HUES6 (cell line): ENCODE measurements around the gene LDLRAD2.

Experiments used
- H3K27ac ChIP-seq: 2 replicates; pipeline ENCODE4 v1.7.0; 2013; ENCODE audit warnings: low read depth, mild to moderate bottlenecking, low read length, inconsistent platforms
- H3K27me3 ChIP-seq: 2 replicates; pipeline ENCODE4 v1.6.1; 2013; ENCODE audit warnings: low read length; ENCODE audit not compliant: control insufficient read depth, insufficient read depth
- H3K36me3 ChIP-seq: 2 replicates; pipeline ENCODE4 v1.6.1; 2013; ENCODE audit warnings: low read length; ENCODE audit not compliant: control insufficient read depth, insufficient read depth
- H3K4me1 ChIP-seq: 2 replicates; pipeline ENCODE4 v1.6.1; 2013; ENCODE audit warnings: low read length; ENCODE audit not compliant: control insufficient read depth, insufficient read depth
- H3K4me3 ChIP-seq: 2 replicates; pipeline ENCODE4 v1.5.1; 2013; ENCODE audit warnings: low read depth, low read length
- H3K9ac ChIP-seq: one replicate; pipeline ENCODE4 v1.6.1; 2013; ENCODE audit warnings: mild to moderate bottlenecking, low read length
- H3K9me3 ChIP-seq: 2 replicates; pipeline ENCODE4 v1.6.1; 2013; ENCODE audit warnings: low read depth, low read length; ENCODE audit not compliant: control insufficient read depth, insufficient read depth

Gene LDLRAD2

DNA sequence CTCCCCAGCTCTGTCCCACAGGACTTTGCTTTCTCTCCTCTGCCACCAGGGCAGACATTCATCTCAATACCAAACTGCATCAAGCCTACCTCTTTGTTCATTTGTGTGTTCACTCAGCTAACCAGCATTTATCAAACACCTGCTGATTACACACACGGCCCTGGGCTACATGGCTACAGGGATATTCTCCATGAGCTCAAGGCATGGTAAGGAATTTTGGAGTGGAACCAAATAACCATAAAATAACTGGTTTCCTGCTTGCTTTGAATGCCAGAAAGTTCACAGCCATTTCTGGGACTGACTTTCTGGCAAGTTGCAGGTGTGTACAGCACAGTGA, 54.6 kb downstream of the LDLRAD2 start:
- peaks cover 60% of the 10 kb centered on the region for H3K36me3 ChIP-seq
- H3K9ac ChIP-seq: no peak overlapping the region
- H3K9me3 ChIP-seq: no peaks in the 10 kb centered on the region
- no peaks in the 10 kb centered on the region for H3K27me3 ChIP-seq
- no peak overlapping the region for H3K27ac ChIP-seq
- no peak overlapping the region for H3K4me3 ChIP-seq
- peaks cover 18% of the 10 kb centered on the region for H3K4me1 ChIP-seq

DNA sequence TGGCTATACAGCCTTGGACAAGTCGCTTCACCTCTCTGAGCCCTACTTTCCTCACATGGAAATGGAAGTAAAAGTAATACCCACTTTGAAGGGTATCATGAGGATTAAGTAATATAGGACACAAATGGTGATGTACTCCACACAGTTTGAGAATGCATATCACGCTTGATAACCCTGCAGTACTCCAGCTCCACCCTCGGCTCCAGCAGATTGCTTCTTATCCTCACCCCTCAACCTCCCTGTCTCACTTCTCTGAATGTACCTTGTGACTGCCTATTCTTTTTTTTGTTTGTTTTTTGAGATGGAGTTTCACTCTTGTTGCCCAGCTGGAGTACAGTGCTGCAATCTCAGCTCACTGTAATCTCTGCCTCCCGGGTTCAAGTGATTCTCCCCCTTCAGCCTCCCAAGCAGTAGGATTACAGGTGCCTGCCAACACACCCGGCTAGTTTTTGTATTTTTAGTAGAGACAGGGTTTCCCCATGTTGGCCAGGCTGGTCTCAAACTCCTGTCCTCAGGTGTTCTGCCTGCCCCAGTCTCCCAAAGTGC, 55.5 kb downstream of the LDLRAD2 start:
- Histone ChIP-seq H3K4me1 (peaks cover 18% of the 10 kb centered on the region), H3K9ac (no peak overlapping the region), H3K9me3 (no peaks in the 10 kb centered on the region), H3K27ac (no peak overlapping the region), H3K27me3 (no peaks in the 10 kb centered on the region), H3K36me3 (peaks cover 62% of the 10 kb centered on the region), H3K4me3 (no peak overlapping the region)

DNA sequence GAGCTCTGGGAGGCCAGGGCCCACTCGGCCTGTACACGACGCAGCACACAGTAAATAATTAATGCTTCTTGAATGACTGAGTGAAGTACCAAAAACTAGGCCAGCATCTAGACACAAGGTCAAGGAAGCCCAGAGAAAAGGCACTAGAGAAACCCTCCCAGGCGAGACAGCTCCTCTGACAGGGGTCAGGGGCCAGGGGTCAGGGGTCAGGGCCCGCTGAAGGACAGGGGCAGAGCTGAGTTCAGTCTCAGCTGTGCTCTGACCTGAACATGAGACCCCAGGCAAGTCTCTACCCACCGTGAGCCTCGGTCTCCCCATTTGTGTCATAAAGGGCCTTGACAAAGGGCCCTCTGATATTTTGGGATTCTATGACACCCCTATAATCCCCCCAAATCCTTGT, 56.4 kb downstream of the LDLRAD2 start:
- Histone ChIP-seq H3K9me3 (no peaks in the 10 kb centered on the region), H3K27me3 (no peaks in the 10 kb centered on the region), H3K4me3 (no peak overlapping the region), H3K27ac (no peak overlapping the region), H3K9ac (no peak overlapping the region), H3K4me1 (peaks cover 18% of the 10 kb centered on the region), H3K36me3 (peaks cover 70% of the 10 kb centered on the region)

DNA sequence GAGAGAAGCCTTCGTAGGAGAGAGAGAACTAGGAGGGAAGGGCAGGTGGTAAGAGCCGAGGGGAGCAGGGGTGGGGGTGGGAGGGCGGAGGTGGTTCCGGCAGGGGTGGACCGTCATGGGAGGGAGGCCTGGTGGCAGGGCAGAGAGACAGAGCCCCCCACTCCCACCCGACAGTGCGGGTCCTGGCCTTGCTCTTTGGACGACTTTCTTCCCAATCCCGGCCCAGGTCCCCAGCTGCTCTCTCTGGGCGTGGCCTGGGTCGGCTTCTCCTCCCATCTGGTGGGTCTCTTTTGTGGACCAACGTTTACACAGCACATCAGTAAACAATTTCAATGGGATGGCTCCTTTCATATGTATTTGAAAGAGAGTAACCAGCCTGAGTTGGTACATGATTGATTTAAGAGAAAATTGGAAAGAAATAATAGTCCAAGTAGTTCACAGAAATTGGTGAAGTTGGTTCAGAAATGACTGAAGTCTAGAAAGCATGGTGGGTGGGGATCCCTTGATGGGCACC, 56.9 kb downstream of the LDLRAD2 start:
- peaks cover 18% of the 10 kb centered on the region for H3K4me1 ChIP-seq
- peaks cover 73% of the 10 kb centered on the region for H3K36me3 ChIP-seq

DNA sequence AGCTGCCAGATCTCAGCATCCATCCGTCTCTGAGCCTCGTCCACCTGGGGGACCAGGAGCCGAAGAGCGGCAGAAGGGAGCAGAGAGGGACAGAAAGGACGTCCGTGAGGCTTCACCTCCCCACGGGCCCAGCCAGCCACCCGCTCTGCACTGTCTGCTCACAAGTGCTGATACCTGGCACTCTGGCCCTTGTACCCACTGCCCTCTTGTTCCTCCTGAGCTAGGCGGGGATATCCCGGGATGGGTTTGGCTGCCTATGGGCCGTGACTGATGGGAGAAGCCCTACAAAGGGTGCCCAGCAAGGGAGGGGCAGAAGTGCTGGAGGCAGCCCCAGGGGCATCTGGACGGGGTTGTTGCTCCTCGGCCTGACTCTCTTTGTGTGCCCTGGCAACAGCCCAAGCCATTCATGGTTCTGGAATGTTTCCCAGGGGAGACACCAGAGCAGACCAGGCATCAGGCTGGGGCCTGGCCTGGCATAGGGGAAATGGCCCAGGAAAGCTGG, 57.6 kb downstream of the LDLRAD2 start:
- H3K9me3 ChIP-seq: no peaks in the 10 kb centered on the region
- peaks cover 73% of the 10 kb centered on the region for H3K36me3 ChIP-seq
- H3K4me1 ChIP-seq: peaks cover 18% of the 10 kb centered on the region
- no peak overlapping the region for H3K4me3 ChIP-seq
- H3K9ac ChIP-seq: no peak overlapping the region
- no peaks in the 10 kb centered on the region for H3K27me3 ChIP-seq
- no peak overlapping the region for H3K27ac ChIP-seq

More for the DNA sequence above, 56.9 kb downstream of the LDLRAD2 start:
- no peak overlapping the region for H3K4me3 ChIP-seq
- no peaks in the 10 kb centered on the region for H3K27me3 ChIP-seq
- H3K27ac ChIP-seq: no peak overlapping the region
- no peak overlapping the region for H3K9ac ChIP-seq
- H3K9me3 ChIP-seq: no peaks in the 10 kb centered on the region

DNA sequence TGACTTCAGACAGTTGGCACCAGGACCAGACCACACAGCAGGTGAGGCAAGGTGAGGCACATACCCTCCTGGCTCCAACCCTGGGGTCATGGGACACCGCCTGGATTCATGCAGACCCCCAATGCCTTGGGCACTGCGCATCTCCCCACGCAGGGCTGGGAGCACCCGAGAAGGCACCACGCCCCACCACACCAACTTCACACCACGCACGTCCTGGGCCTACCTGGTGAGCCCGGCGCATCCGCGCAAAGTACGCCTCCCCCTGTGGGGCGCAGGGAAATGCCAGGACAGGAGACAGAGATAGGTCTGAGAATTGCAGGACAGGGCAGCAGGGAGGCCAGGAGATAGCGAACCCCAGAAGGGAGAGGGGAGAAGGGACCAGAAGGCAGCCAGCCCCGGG, 58.5 kb downstream of the LDLRAD2 start:
- H3K9me3 ChIP-seq: no peaks in the 10 kb centered on the region

DNA sequence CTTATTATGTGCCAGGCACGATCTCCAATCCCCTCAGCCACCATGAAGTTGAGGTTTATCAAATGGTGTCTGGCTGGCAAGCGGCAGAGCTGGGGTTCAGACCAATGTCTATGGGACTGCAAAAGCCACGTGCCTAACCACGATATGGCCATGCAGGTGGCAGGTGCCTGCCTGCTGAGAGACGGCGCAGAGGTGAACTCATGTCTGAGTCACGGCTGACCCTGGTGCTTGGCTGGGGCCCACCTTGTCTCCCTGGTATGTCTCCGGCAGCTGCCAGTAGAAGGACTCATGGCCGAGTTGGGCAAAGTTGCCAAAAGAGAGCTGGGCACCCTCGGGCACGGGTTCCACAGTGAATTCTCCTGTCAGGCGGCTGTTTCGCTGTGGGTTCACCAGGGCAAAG, 59.9 kb downstream of the LDLRAD2 start:
- peaks cover 81% of the 10 kb centered on the region for H3K36me3 ChIP-seq
- no peaks in the 10 kb centered on the region for H3K27me3 ChIP-seq
- H3K27ac ChIP-seq: no peak overlapping the region
- H3K9me3 ChIP-seq: no peaks in the 10 kb centered on the region
- no peak overlapping the region for H3K4me3 ChIP-seq
- H3K4me1 ChIP-seq: peaks cover 3% of the 10 kb centered on the region; the same call in 1 of the 2 replicates
- no peak overlapping the region for H3K9ac ChIP-seq

More for the DNA sequence above, 58.5 kb downstream of the LDLRAD2 start:
- no peak overlapping the region for H3K27ac ChIP-seq
- H3K4me3 ChIP-seq: no peak overlapping the region
- H3K36me3 ChIP-seq: peaks cover 73% of the 10 kb centered on the region
- peaks cover 15% of the 10 kb centered on the region for H3K4me1 ChIP-seq
- H3K27me3 ChIP-seq: no peaks in the 10 kb centered on the region
- no peak overlapping the region for H3K9ac ChIP-seq

DNA sequence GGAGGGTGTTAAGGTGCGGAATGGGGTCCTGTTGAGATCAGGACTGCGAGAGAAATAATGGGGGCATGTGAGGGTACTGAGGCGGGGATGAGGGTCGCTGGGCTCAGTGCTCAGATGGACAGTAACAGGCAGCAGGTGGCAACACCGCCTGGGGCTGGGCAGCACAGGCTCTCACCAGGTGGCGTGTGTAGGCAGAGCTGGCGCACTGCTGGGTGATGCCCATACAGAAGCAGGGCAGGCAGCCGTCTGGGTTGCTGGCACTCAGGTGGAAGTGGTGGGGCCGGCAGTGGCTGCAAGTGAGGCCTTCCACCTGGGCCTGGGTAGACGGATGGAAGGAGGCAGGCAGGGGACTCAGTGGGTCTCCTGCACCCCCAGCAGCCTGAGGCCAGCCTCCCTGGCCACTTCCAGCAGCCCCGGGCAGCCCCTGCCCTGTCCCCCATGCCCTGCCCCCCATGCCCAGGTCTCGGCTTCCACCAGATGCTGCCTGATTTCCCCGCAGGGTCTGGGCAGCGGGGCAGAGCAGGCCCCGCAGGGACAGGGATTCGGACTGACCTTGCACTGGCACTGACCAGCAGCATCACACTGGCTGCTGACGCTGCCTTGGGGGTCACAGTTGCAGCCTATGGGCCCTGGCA, 60.5 kb downstream of the LDLRAD2 start:
- H3K9ac ChIP-seq: no peak overlapping the region
- H3K27ac ChIP-seq: no peak overlapping the region
- H3K9me3 ChIP-seq: no peaks in the 10 kb centered on the region
- H3K27me3 ChIP-seq: no peaks in the 10 kb centered on the region
- H3K4me3 ChIP-seq: no peak overlapping the region
- H3K4me1 ChIP-seq: 0 out of 2 replicates have a peak, but pooled peaks cover 3% of the 10 kb centered on the region
- H3K36me3 ChIP-seq: peaks cover 85% of the 10 kb centered on the region

DNA sequence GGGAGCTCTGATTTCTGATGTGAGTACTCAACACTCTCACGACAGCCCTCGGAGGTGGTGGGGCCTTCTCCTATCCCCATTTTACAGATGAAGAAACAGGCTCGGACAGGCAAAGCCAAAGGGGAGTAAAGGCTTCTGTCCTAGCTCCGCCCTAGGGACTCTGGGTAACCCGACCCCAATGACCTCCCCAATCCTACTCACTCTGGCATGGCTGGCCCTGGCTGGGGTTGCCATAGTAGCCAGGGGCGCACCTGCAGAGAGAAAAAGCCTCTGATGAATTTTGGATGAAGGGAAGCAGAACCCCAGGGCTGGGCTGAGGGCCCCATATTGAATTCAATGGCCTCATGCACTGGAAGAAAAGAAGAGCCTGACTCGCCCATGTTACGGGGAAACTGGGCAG, 61.1 kb downstream of the LDLRAD2 start:
- peaks cover 90% of the 10 kb centered on the region for H3K36me3 ChIP-seq
- H3K9me3 ChIP-seq: no peaks in the 10 kb centered on the region

DNA sequence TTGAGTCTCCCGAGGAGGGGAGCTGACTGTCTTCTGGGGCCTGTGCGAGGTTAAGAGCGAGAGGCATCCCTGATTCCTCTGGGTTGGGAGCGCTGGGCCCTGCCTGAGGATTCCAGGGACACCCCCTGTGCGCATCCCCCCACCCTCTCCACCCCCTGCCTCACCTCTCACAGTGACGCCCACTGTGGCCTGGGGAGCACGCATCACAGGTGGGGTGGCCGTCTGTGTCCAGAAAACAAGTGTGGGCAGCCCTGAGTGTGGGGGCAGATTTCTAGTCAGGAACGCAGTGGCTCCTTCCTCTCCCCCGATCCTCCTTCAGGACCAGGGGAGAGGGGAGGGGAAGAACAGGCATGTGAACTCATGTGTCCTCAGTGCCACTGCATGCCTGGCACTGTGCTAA, 61.7 kb downstream of the LDLRAD2 start:
- Histone ChIP-seq H3K4me1 (0 out of 2 replicates have a peak, but pooled peaks cover 3% of the 10 kb centered on the region), H3K9ac (no peak overlapping the region), H3K9me3 (no peaks in the 10 kb centered on the region), H3K27me3 (no peaks in the 10 kb centered on the region), H3K27ac (no peak overlapping the region), H3K36me3 (peaks cover 92% of the 10 kb centered on the region), H3K4me3 (no peak overlapping the region)

More for the DNA sequence above, 61.1 kb downstream of the LDLRAD2 start:
- Histone ChIP-seq H3K4me1 (0 out of 2 replicates have a peak, but pooled peaks cover 3% of the 10 kb centered on the region), H3K4me3 (no peak overlapping the region), H3K27me3 (no peaks in the 10 kb centered on the region), H3K9ac (no peak overlapping the region), H3K27ac (no peak overlapping the region)

DNA sequence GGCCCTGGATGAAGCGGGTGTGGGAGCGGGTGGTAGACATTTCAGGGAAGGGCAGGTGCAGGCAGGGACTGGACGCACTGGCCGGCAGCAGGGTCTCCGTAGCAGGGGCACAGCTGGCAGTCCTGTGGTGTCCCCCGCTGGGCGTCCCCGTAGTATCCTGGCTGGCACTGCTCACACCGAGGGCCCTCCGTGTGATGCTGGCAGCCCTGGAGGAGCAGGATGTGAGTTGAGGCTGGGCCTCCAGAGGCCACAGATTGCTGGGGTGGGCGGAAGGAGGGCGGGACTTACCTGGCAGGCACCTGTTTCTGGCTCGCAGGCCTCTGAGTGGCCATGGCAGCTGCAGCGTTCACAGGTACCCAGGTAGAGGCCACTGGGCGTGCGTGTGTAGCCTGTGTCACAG, 62.3 kb downstream of the LDLRAD2 start:
- Histone ChIP-seq H3K9me3 (no peaks in the 10 kb centered on the region), H3K27me3 (no peaks in the 10 kb centered on the region), H3K27ac (no peak overlapping the region), H3K4me3 (no peak overlapping the region), H3K9ac (no peak overlapping the region), H3K36me3 (peaks cover 93% of the 10 kb centered on the region), H3K4me1 (0 out of 2 replicates have a peak, but pooled peaks cover under 1% of the 10 kb centered on the region)
